Adrenal gland (tissue), 5 donors: ENCODE data around the gene OR10J1.

ENCODE experiments used
- CTCF ChIP-seq, 6 experiments: fragments of 450-650 bp in 4 of 6; fragments of 200-600 bp in 2 of 6; sonication (generic) in 1 of 6; IDR thresholded peaks; 1 replicate in 5 of 6; 2 replicates in 1 of 6; pipeline versions ENCODE4 v1.5.1 to v1.8.0; 2016 to 2021; ENCODE audit warnings: antibody characterized with exemption in 6 of 6, mild to moderate bottlenecking in 2 of 6, moderate library complexity in 1 of 6
- POLR2A ChIP-seq, 2 donors: fragments of 450-650 bp; IDR thresholded peaks; one replicate each; pipeline ENCODE4 v1.6.1; 2017; ENCODE audit warnings: antibody characterized with exemption in 2 of 2, mild to moderate bottlenecking in 2 of 2, moderate library complexity in 1 of 2
- donor health status: DM: no; HTN: no; CAD: no.

DNA sequence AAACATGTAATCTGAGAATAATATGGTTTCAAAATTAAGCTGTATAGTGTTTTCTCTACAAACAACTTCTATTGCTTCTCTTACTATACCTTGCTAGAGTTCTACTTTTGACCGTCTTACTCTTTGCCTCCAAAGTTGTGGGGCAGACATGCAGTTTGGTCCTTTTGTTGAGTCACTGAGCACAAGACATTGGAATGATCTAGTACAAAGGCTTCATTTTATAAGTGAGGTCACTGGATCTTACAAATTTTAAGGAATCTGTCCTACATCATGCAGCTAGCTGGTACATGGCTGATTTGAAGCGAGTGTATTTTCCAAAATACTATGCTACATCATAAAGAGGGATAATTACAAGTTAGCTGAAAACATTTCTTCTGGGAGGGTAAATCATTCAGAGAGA is 28.8 kb downstream of the OR10J1 start:
- TF ChIP-seq CTCF (IDR thresholded peaks at IDR 0.05) = no peak
- no peak for TF ChIP-seq POLR2A (IDR thresholded peaks at IDR 0.05)
